Peyer's patch (tissue), 4 donors: ENCODE results near the gene DSG2.

ENCODE experiments used
- CTCF ChIP-seq, 6 experiments: fragments of 450-650 bp in 4 of 6; fragments of 200-600 bp in 2 of 6; sonication (generic) in 1 of 6; IDR thresholded peaks; one replicate each; pipeline ENCODE4 v1.5.1; 2017 to 2019; ENCODE audit warnings: antibody characterized with exemption in 6 of 6, mild to moderate bottlenecking in 3 of 6, moderate library complexity in 1 of 6
- POLR2A ChIP-seq, 2 donors: fragments of 450-650 bp; IDR thresholded peaks; one replicate each; pipeline ENCODE4 v1.5.1; 2017; ENCODE audit warnings: antibody characterized with exemption in 2 of 2, mild to moderate bottlenecking in 2 of 2, moderate library complexity in 2 of 2

GRCh38 chr18:31497836-31498573 is at the start of gene DSG2:
- TF ChIP-seq CTCF (IDR thresholded peaks at IDR 0.05) (peak in 1 of 6 experiments; percentile 16), POLR2A (IDR thresholded peaks at IDR 0.05) (peak; percentile 77 to 90)
